IMR-90 (cell line): ENCODE measurements around the gene TSEN34.
"Not testable (repeated sequence)": the region's sequence is repeated elsewhere in the genome, so short reads cannot be mapped to it uniquely, and the experiment has no call there.

Experiments used
- ELK1 ChIP-seq: fragments of 150-350 bp; IDR thresholded peaks from 2 replicates; pipeline ENCODE4 v1.6.1; 2016; ENCODE audit warnings: low read depth, mild to moderate bottlenecking, low read length, moderate library complexity, borderline replicate concordance
- POLR2A ChIP-seq: IDR thresholded peaks from 2 replicates; pipeline ENCODE4 v1.6.1; 2012; ENCODE audit warnings: mild to moderate bottlenecking, low read depth, low read length
- USF2 ChIP-seq: fragments of 150-350 bp; IDR thresholded peaks from 2 replicates; pipeline ENCODE4 v1.6.1; 2017; ENCODE audit warnings: mild to moderate bottlenecking, antibody characterized with exemption, low read length, low read depth

- TF ChIP-seq POLR2A, ELK1, USF2: not testable (repeated sequence)
Observed at GRCh38 chr19:54243809-54244208, 52.7 kb downstream of the TSEN34 start.
